Activated T-cell treated with anti-CD3 and anti-CD28 coated beads for 4 hours (primary cell): Measurements from ENCODE around the gene DNM3.

Experiments used
- DNase-seq: peaks from one replicate; pipeline ENCODE4 v3.0.0-alpha.2; 2020

The DNM3 gene

DNA sequence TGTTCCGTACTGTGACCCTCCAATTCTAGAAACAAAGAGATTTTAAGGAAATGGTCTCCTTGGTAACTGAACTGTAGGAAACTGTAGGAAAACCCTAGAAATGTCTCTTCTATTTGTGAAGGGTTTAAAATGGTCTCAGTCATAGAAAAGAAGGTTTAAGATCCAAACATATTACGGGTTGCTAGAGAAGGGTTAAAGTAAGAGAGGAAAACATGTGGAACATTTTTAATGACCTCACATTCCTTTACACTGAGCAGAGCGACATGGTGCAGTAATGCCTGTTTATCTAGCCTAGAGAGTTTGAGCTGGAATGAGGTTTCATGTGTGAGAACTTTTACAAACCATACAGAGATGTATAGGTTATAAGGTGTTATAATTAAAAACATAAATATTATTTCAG, 542.2 kb downstream of the DNM3 start:
- DNase-seq: no peak

DNA sequence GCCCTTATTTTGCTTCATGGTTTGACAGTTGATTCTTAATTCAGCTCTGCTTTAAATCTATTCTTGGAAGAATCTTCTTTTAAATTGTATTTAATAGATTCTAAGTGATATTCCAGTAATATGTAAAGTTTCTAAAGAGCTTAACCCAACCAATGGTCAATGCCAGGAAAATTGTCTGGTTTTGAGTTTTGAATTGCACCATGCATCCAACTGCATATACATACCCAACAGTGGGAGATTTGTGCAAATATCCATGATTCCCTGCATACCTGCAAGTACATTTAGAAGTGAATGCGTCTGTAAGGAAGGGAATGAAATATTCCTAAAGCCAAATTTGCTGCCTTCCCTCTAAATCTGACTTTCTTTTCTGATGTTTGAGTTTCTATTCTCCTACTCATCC, 543.4 kb downstream of the DNM3 start:
- DNase-seq: no peak

DNA sequence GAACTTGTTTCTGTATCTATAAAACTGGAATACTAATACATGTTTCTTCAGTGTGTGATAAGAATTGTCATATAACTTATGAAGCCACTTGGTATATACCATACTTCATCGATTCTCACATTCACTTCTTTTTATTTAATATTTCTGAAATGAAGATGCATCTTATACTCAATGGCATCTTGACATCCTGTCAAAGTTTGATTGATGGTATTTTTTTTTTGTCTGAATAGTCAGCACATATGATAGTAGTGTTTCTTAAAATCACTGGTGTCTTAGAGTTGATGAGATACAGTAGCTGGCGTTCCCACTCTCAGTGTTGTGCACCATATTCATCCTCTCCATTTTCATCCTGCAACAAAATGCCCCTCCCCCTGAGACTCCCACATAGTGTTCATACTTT, 544.7 kb downstream of the DNM3 start:
- DNase-seq: no peak

DNA sequence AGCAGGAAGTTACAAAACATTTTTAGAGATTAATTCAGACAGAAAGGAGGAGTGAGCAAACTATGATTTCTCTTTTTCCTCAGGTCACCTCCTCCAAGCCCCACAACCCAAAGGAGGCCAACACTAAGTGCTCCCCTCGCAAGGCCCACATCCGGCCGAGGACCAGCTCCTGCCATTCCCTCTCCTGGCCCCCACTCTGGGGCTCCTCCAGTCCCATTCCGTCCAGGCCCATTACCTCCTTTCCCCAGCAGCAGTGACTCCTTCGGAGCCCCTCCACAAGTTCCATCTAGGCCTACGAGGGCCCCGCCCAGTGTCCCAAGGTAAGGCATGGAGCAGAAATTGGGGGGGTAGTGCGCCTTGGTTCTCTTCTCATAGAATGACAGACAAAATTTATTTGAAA, 547.2 kb downstream of the DNM3 start:
- DNase-seq: no peak

DNA sequence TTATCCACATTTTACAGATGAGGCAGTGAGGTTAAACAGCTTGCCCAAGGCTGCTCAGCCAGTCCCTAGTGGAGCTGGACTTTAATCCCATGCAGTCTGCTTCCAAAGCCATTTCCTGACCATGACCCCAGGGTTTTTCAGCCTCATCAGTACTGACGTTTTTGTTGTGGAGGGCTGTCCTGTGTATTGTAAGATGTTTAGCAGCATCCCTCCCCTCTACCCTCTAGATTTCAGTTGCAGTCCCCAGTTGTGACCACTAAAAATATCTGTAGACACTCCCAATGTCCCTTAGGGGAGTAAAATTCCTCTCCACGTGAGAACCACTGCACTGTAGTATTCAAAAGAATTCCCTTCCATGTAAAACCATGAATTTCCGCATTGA, 549.0 kb downstream of the DNM3 start:
- DNase-seq: no peak

DNA sequence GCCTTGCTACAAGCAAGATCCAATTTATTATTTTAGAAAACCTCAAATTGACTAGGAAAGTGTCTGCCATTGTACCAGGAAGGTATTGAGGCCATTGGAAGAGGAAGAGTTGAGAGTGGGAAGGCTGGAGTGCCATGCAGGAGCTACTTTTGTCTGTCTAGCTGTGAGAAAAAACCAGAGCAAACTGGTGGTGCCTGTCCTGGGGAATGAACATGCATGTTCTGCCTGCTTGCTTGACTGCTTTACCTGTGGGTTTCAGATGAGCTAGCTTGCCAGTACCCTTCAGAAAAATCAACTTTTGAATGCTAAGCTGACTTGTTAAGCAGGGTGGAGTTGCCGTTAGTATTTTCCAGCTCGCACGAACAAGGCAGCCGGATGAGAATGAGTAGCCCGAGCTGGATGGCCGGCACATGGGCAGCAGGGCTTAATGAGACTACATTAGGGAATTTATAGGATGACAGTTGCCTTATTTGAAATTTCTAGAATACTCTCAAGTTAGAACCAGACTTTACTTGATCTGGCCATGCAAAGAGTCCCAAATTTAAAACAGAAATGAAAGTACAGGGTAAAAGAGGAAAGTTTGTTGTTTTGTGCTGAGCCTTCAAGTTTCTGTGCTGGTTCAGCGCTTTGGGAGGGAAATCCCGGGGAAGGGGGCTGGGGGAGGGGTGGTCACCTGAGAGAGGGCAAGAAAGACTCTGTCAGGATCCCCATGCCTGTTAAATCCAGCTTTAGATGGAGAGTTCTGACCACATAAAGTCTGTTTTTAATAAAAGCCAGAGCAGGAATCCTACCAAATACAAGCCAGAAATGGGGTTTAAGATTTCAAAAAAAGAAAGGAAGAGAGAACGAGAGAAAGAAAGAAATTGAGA, 549.6 kb downstream of the DNM3 start:
- no peak for DNase-seq

DNA sequence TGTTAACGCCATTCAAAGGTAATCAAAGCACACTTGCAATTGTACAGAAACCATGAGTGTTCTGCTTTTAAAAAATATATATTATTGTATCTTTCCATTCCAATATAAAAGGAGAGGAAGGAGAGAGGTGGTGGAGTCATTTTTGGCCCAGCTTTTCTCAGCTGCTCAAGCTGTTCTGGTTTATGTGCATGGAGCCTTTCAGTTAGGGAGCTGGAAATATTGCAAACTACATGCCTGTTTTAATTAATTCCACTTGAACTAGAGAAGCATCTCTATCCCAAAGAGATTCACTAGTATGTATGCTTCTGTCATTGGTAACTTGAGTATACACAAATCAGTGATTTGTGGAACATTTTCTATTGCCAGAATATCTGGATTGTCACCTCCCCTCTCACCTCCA, 550.7 kb downstream of the DNM3 start:
- no peak for DNase-seq

DNA sequence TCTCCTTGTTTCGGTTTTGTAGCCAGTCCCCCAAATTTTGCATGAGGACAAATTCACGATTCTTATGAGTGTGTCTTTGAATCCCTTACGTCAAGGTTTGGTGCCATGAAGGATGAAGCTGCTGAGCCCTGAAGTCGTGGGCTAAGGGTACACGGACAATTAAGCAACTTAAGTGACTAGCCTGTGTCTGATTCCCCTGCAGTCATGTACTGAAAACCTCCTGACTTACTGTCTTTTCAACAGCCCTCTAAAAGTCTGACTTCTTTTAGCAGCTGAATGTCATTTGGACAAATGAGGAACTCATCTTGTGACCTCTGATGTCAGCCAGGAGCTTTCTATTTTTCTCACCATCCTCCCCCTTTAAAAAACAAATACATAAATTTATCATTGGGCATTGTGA, 552.1 kb downstream of the DNM3 start:
- DNase-seq: no peak

DNA sequence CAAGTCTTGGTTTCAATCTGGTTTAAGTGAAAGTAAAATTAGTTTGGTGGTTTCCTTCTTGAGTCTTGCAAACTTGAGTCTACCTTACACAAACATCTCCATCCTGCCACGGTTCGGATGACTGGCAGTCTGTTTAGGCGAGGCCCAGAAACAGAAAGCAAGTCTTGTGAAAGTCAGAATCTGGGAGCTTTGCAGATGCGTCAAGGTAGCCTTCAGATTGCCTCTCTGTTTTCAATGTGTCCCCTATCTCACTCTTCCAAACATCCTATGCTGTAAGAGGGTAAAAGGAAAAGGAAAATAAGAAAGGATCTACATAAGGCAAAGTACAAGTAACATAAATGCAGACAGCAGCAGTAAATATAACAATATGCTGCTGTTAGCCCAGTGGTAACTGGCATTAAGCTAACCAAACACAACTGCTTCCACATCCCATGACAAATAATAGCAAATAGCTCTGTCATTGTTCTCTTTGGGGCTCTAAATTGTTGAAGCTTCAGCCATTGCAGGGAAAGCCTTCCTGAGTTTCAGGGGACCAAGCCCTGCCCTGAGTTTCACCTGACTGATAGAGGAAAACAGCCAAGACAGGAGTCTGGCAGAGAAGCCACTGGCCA, 552.9 kb downstream of the DNM3 start:
- peak; percentile 43 for DNase-seq

DNA sequence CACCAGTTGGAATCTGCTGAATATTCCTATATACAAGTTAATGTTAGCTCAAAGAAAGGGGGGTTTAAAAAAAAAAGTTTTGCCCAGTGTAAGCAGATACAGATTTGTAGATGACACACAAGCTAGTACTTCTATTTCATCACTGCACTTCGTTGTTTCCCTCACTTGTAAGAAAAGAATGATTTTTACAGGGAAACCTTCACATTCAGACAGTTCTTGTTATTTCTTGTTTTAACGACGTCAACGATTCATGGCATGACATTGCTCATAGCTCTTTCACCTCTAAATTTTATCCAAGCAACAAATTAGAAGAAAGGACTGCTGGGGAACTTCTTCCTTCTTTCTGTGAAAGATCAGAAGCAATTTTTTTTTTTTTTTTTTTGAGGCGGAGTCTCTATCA, 553.5 kb downstream of the DNM3 start:
- DNase-seq: no peak

DNA sequence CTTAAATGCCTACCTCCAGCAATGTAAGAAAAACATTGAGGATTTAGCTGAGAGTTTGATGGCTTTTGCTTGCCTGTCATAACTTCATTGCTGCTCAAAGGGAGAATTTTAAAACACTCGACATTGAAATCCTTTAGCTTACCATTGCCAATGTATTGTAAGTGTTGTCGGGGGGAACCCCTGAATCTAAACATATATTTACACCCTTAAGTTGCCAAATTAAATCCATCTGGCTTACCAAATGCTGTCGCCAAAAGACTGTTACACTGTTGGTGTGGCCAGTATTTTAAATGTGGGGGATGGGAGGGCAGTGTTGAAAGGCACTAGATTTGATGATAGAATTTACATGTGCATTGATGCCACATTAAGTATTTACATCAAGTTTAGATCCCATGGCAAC, 554.3 kb downstream of the DNM3 start:
- DNase-seq: no peak

DNA sequence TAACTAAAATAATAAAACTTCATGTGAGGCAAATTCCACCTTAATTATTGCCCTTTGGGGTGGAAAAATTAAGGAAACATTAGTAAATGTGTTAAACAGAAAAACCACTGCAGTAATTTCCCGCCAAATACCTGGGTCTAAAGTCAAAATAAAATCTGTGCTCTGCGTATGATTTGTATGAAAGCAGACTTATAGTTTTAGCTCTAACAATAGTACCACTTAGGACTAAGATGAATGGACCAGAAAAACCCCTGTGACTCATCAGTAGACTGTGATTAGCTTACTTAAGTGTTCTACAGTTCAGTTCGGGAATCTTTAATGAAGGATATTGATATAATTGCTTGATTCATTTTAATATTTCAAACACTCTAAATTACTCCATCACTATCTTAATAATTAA, 555.9 kb downstream of the DNM3 start:
- DNase-seq: no peak

DNA sequence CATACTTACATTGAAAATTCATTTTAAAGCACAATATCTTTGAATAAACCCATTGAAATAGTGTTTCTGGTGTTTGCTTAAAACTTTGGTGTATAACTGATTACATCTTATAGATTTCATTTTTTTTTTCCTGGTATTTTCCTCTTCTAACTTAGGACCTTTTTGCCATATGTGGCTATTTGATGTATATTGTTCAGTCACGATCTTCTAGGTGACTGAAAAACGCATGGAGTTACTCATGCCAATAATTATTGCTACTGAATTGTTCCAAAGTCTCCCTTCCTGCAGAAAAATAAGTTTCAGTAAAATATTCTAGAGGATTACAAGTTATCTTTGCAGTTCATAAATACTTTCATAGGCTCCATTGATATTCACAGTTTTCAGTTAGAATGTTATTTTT, 556.3 kb downstream of the DNM3 start:
- DNase-seq: no peak

DNA sequence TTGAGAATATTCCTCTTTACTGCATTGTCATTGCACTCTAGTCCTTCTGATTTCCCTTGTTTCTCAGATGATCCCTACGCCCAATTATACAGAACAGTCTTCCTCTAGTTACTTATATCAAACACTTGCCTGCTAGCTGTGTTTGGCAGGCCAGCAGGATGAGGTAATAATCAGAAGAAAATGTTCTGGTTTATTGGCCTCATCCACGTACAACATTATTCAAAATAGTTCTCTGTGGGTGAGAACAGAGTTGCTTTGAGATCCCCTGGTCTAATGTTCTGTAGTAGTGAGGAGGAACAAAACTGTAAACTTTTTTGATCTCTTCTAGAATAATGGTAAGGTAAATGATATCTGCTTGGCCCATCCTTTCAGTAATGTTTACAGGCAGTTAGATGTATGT, 556.9 kb downstream of the DNM3 start:
- DNase-seq: no peak

DNA sequence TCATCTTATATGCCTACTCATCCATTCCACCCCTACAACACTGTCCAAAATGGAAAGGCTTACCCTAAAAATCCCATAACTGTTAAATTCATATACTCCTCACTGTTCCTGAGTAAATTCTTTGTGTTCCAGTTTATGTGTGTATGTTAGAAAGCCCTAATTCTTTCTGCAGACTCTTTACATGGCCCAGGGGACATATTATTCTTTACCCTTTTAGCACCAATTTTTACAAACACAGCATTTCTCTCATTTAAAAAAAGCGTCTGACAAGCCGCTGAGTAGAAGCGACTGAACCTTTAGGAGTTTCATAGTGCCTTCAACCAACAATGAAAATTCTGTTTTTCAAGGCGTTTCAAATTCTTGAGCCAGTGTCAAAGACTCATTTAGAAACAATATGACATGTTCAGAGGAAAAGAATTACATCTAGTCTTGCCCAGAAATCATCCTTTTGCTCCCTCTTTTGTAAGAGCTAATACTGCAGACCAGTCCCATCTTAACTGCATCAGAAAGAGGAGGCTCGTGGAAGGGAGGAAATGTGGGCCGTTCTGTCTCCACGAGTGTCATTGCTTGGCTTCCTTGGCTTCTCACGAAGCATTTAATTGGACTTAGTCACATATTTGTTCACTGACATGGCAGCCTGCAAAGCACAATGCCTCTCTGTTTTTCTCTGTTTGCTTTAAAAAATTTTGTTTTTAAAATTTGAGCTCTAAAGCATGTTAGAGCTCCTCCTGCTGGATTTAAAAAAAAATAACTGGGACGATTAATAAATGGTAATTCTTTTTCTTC, 557.9 kb downstream of the DNM3 start:
- no peak for DNase-seq

DNA sequence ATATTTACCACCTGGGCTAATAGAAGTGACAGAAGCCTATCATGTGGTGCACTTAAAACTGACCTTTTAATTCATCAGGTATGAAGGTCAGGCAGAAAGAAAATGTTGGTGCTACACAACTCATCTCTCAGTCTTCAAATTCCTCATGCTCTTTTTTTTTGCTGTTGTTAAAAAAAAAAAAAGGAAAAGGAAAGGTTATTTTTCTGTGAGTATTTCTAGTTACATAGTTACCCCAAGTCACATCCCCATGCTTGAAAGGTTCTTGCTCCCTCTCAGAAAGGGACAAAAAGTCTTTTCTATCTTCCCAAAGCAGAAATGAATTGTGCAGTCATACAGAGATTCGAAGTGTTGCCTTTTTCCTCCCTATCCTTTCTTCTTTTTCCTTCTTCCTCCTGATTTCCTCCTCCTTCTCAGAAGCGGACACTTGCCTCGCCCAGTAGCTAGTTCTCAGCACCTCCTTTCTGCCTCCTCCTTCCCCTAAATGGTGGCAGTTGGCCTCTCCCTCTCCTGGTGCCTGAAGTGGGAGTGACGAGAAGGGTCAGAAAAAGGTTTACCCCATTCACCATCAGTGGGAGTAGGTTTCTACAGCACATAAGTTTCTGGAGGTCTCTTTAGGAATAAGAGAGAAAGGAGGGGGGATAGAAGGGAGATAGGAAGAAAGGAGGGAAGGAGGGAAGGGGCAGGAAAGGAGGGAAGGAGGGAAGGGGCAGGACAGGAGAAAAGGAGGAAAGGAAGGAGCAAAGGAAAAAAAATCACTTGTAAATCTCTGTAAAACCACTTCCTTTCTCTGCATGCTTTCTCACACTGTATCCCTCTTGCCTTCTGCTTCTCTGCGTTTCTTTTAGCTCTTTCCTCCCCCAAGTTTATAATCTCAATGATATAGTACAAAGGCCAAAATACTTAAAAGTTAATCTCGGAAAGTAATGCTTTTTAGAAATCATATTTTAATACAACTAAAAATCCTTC, 558.7 kb downstream of the DNM3 start:
- DNase-seq: no peak

DNA sequence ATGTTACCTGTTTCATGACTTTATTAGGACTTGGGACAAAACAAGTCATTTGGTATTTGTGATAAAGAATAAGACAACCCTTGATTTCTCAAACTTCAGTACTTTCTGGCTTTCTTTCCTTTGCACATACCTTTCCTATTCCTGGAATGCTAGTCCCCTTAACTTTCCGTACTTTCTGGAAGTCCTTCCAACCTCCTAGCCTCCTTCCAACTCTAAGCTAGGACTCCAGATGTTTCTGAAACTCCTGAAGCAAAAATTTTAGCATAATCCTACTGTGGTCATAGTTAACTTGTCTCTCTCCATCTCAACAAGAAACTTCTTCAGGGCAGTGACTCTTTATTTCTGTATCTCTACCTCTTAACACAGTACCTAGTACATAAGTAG, 559.4 kb downstream of the DNM3 start:
- no peak for DNase-seq

DNA sequence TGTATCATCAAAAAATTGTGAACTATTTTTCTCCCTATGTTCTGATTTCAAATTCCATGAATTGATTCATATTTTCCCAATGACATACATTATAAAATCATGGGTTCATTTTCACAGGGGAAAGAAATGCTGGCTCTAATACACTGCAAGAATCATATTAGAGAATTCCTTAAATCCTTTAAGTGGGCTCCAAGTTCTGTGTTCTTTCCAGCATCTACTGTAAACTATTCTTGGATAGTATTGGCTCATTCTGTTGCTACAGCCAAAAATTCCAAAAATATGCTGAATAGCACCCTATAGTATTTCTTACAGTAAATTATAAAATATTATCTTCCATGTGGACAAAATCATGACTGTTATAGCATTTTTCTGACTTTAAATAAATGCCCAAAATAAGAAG, 560.2 kb downstream of the DNM3 start:
- DNase-seq: no peak

DNA sequence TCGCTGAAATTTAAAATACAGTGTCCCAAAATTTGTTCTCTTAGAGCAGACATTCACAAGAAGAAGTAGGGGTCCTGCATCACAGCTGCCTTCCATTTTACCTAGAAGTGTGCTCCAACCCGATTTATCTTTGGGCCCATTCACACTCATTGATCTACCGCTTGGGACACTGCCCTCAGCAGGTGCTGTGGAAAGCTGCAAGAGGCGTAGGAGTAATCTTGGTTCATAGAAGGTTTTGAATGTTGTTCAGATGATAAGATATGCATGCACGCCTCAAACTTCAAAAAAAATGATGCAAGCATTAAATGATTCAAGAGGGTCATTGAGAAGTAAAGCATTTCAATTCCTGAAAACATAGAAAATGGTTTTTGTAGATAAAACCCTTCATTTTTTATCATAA, 560.6 kb downstream of the DNM3 start:
- DNase-seq: no peak

DNA sequence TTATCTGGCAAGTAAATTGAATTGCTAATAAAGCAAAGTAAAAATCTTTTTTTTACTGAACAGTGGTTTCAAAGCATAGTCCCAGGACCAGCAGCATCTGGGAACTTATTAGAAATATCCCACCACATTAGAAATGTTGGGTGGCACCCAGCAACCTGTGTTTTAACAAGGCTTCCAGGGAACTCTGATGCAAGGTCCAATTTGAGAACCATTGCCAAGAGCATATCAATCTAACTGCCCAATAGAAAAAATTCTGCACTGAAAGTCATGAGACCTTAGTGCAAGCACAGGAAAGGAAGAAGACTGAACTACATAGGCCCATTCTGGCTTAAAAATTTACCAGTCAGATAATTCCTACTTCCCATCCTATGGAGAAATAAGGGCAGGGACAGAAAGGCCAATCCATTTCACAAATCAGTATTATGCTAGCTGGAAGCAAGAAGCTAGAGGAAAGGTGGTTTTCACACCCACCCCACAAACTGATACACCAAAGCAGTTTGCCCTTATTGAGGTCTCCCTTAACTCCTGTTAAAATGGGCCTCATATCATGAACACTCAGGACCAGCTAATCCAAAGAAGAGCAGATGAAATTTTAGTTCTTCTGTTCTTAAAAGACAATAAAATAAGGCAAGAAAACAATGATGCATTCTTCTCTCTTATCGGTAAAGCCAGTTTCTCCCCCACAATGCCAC, 561.7 kb downstream of the DNM3 start:
- no peak for DNase-seq

DNA sequence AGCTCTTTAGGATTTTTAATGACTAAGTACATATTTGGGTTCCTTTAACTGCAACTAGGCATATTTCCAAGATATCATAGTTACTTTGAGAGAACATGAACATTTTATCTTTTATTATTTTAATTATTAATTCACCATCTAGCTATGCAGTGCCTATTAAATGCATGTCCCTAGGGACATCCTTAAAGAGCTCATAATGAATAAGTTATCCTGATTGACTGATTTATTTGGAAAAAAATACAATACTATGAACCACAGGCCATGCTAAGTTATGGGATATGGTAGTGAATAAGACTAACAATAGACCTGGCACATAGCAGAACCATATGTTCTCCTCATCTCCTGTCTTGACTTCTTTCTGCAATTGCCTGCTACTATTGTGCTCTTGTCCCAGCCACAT, 562.8 kb downstream of the DNM3 start:
- DNase-seq: no peak

DNA sequence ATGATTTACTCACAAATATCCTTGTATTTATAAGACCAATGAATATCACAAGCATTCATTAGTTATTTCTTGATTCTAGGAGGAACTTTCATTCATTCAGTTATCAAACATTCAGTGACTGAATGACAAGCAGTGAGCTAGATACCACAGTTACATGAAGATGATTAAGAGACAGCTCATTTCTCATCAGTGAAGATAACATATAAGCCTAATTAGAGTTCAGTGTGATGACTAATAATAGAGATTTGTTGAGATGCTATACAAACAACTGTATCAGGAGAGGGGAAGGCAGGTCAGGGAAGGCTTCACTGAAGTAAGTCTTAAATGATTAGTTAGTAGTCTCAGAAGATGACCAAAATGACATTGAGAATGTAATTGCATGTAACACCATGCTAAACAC, 564.6 kb downstream of the DNM3 start:
- no peak for DNase-seq
